GM19463 (cell line): ENCODE results near the gene LRRC43.
"Not testable (repeated sequence)": the region's sequence is repeated elsewhere in the genome, so short reads cannot be mapped to it uniquely, and the experiment has no call there.

Source experiments
- ATAC-seq: cut with Tn5 transposase; IDR thresholded peaks from one replicate; pipeline ENCODE4 v1.9.1; 2021; ENCODE audit warnings: mild to moderate bottlenecking, moderate library complexity; ENCODE audit not compliant: unreplicated experiment

LRRC43 gene

GRCh38 chr12:122152754-122153153 lies 30.2 kb upstream of the LRRC43 start:
- no peak for ATAC-seq

GRCh38 chr12:122155705-122156104 lies 27.2 kb upstream of the LRRC43 start:
- ATAC-seq, result no peak

GRCh38 chr12:122158700-122159285 lies 24.1 kb upstream of the LRRC43 start:
- ATAC-seq, result no peak

- ATAC-seq, result no peak
Measured at GRCh38 chr12:122159882-122160281, 23.0 kb upstream of the LRRC43 start.

GRCh38 chr12:122160761-122161160 lies 22.2 kb upstream of the LRRC43 start:
- ATAC-seq, result no peak

- no peak for ATAC-seq
Measured at GRCh38 chr12:122161682-122162081, 21.2 kb upstream of the LRRC43 start.

- no peak for ATAC-seq
Measured at GRCh38 chr12:122162976-122163375, 19.9 kb upstream of the LRRC43 start.

GRCh38 chr12:122166422-122167349 lies 16.2 kb upstream of the LRRC43 start:
- no peak for ATAC-seq

GRCh38 chr12:122167356-122167925 lies 15.5 kb upstream of the LRRC43 start:
- no peak for ATAC-seq

GRCh38 chr12:122168492-122168891 lies 14.4 kb upstream of the LRRC43 start:
- ATAC-seq, result no peak

GRCh38 chr12:122171399-122171798 lies 11.5 kb upstream of the LRRC43 start:
- ATAC-seq, result no peak

GRCh38 chr12:122172262-122172939 lies 10.5 kb upstream of the LRRC43 start:
- no peak for ATAC-seq

- no peak for ATAC-seq
Measured at GRCh38 chr12:122174155-122174845, 8.6 kb upstream of the LRRC43 start, which contains the start of gene IL31. TSS of gene IL31 (minus strand) at chr12:122174221. CDS start at chr12:122174172, 49 bp downstream.

- ATAC-seq, result not testable (repeated sequence)
Measured at GRCh38 chr12:122176473-122176872, 6.5 kb upstream of the LRRC43 start.

GRCh38 chr12:122183588-122183940 lies 641 bp downstream of the LRRC43 start:
- ATAC-seq, result no peak

- no peak for ATAC-seq
Measured at GRCh38 chr12:122184517-122184916, 1.6 kb downstream of the LRRC43 start.

- no peak for ATAC-seq
Measured at GRCh38 chr12:122185079-122185478, 2.2 kb downstream of the LRRC43 start.

GRCh38 chr12:122185494-122186082 lies 2.7 kb downstream of the LRRC43 start:
- ATAC-seq, result no peak

- ATAC-seq, result no peak
Measured at GRCh38 chr12:122187466-122187865, 4.5 kb downstream of the LRRC43 start.
